Caco-2 (cell line): ENCODE measurements around the gene CCL1. TPM values are rescaled to one million over a fixed set of nuclear protein-coding genes. Genes with fewer than 3 reads are reported as not detected.

ENCODE experiments used
- BruUV-seq: library from RNA; stranded (reverse); fragments of 400-500 nt; replicated peaks from 2 replicates; lab custom pipeline; 2021; lab: Mats Ljungman, UMichigan
- CTCF ChIA-PET: fragments of 300-600 bp; sonication (Branson Sonifier 250); formaldehyde crosslinking; loops from one replicate; lab custom pipeline; 2022; ENCODE audit warnings: antibody characterized with exemption; lab: Charles Lee
- POLR2A ChIA-PET: fragments of 300-600 bp; sonication (Branson Sonifier 250); formaldehyde crosslinking; loops from one replicate; lab custom pipeline; 2022; ENCODE audit warnings: antibody characterized with exemption; lab: Charles Lee
- DNase-seq, 2 experiments: peaks; one replicate each; pipeline versions ENCODE4 v3.0.0 to v3.0.0-alpha.2; 2020 to 2022
- H3K27me3 ChIP-seq: replicated peaks from 2 replicates; pipeline ENCODE4 v1.6.0; 2011; ENCODE audit warnings: low read length; ENCODE audit not compliant: control insufficient read depth, insufficient read depth
- H3K36me3 ChIP-seq: 2 replicates; pipeline ENCODE4 v1.5.1; 2011; ENCODE audit warnings: low read length; ENCODE audit not compliant: control insufficient read depth, insufficient read depth
- H3K4me1 ChIP-seq: fragments of 250-450 bp; sonication (Bioruptor Pico); 2 replicates; pipeline ENCODE4 v1.5.1; 2020; ENCODE audit warnings: mild to moderate bottlenecking
- H3K4me3 ChIP-seq: 2 replicates; pipeline ENCODE4 v1.5.1; 2011; ENCODE audit warnings: low read depth, mild to moderate bottlenecking, control low read depth, low read length
- H3K9me3 ChIP-seq: fragments of 250-450 bp; sonication (Bioruptor Pico); 2 replicates; pipeline ENCODE4 v1.5.1; 2020; ENCODE audit warnings: mild to moderate bottlenecking, moderate library complexity
- H3K27ac Mint-ChIP-seq: one replicate; pipeline ENCODE4 v1.8.0; 2022; ENCODE audit warnings: mixed read lengths; ENCODE audit not compliant: unreplicated experiment
- H3K27me3 Mint-ChIP-seq: one replicate; pipeline ENCODE4 v1.8.0; 2022; ENCODE audit warnings: mixed read lengths; ENCODE audit not compliant: insufficient read depth, unreplicated experiment
- H3K36me3 Mint-ChIP-seq: one replicate; pipeline ENCODE4 v1.8.0; 2022; ENCODE audit warnings: mild to moderate bottlenecking, mixed read lengths; ENCODE audit not compliant: insufficient read depth, unreplicated experiment
- H3K4me1 Mint-ChIP-seq: one replicate; pipeline ENCODE4 v1.8.0; 2022; ENCODE audit warnings: low read depth, mixed read lengths; ENCODE audit not compliant: unreplicated experiment
- H3K4me3 Mint-ChIP-seq: one replicate; pipeline ENCODE4 v1.8.0; 2022; ENCODE audit warnings: mild to moderate bottlenecking, moderate library complexity, mixed read lengths; ENCODE audit not compliant: unreplicated experiment
- H3K9me3 Mint-ChIP-seq: one replicate; pipeline ENCODE4 v1.8.0; 2022; ENCODE audit warnings: mixed read lengths; ENCODE audit not compliant: unreplicated experiment
- intact Hi-C: fragments of 100-400 bp; cut with micrococcal nuclease; formaldehyde crosslinking; loops from one replicate; pipeline ENCODE4 v1.10.0; 2022; ENCODE audit not compliant: unreplicated experiment
- total RNA-seq: library from RNA; stranded (reverse); gene quantifications from 2 replicates; pipeline ENCODE4 v1.2.3, GENCODE V29; 2022
- TF ChIP-seq, protein P1 (sequence below), 2 experiments: fragments of 200-600 bp in 1 of 2; IDR thresholded peaks; 1 replicate in 1 of 2; 2 replicates in 1 of 2; pipeline versions ENCODE4 v1.5.1 to v1.8.0; 2011 to 2022; ENCODE audit warnings: antibody characterized with exemption in 1 of 2, control low read depth in 1 of 2, inconsistent platforms in 1 of 2, low read depth in 1 of 2, low read length in 1 of 2, mild to moderate bottlenecking in 1 of 2, moderate library complexity in 1 of 2; ENCODE audit not compliant: insufficient read depth in 1 of 2, severe bottlenecking in 1 of 2, unreplicated experiment in 1 of 2

CCL1 gene
- total RNA-seq, 1 experiment from 2014 or later, result not detected

DNA sequence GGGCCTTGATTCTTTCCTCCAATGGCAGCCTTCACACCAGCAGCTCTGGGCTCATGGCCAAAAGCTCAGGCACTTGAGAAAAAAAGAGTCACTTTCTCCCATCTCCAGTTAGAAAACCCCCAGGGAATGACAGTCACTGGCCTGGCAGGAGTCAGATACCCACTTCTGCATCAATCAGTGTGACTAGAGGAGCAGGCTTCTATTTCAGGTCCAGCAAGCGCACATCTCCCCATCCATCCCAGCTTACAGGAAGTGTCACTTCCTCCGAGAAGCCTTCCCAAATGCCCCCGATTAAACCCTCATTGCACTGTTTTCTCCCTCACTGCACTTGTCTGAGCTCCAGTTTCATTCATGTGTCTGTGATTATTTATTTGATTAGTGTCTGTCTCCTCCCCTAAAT is 30.4 kb upstream of the CCL1 start:
- Histone ChIP-seq H3K36me3 (no peaks in the 10 kb centered on the region), H3K27me3 (no peaks in the 10 kb centered on the region; the same call in none of the 2 replicates), H3K4me3 (no peak overlapping the region), H3K4me1 (no peaks in the 10 kb centered on the region), H3K9me3 (no peaks in the 10 kb centered on the region)
- Mint-ChIP-seq H3K27ac (no peak overlapping the region), H3K36me3 (no peaks in the 10 kb centered on the region), H3K4me1 (no peaks in the 10 kb centered on the region), H3K9me3 (no peaks in the 10 kb centered on the region), H3K4me3 (no peak overlapping the region), H3K27me3 (peaks cover 31% of the 10 kb centered on the region)
- intact Hi-C loops, result no loop called here
- no TSS peak for BruUV-seq
- CTCF ChIA-PET, result no interaction called here
- no peak for DNase-seq
- POLR2A ChIA-PET, result no interaction called here
- TF ChIP-seq, protein P1, sequence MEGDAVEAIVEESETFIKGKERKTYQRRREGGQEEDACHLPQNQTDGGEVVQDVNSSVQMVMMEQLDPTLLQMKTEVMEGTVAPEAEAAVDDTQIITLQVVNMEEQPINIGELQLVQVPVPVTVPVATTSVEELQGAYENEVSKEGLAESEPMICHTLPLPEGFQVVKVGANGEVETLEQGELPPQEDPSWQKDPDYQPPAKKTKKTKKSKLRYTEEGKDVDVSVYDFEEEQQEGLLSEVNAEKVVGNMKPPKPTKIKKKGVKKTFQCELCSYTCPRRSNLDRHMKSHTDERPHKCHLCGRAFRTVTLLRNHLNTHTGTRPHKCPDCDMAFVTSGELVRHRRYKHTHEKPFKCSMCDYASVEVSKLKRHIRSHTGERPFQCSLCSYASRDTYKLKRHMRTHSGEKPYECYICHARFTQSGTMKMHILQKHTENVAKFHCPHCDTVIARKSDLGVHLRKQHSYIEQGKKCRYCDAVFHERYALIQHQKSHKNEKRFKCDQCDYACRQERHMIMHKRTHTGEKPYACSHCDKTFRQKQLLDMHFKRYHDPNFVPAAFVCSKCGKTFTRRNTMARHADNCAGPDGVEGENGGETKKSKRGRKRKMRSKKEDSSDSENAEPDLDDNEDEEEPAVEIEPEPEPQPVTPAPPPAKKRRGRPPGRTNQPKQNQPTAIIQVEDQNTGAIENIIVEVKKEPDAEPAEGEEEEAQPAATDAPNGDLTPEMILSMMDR (IDR thresholded peaks at IDR 0.05; ENCODE audit: insufficient read depth in 1 of 2, low read depth in 1 of 2, low read length in 1 of 2, severe bottlenecking in 1 of 2, unreplicated experiment in 1 of 2), result no peak

DNA sequence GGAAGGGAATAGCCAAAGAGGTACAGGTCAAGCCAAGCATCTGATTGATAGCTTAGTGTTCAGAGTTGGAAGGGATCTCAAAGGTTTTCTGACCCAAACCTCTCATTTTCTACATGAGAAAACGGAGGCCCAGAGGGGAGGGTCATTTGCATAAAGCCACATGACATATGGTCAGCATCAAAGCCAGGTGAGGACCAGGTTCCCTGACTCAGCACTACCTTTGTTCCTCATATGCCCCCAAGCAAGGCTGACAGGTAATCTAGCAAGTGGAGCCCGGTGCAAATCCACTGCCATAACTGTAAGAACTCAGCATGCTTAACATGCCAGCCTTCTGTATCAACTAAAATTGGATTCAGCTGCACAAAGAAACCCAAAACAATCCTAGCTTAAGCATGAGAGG is 28.2 kb upstream of the CCL1 start:
- Histone ChIP-seq H3K36me3 (no peaks in the 10 kb centered on the region), H3K4me1 (no peaks in the 10 kb centered on the region), H3K27me3 (no peaks in the 10 kb centered on the region; the same call in none of the 2 replicates), H3K4me3 (no peak overlapping the region), H3K9me3 (no peaks in the 10 kb centered on the region)
- TF ChIP-seq, protein P1 (IDR thresholded peaks at IDR 0.05; ENCODE audit: insufficient read depth in 1 of 2, low read depth in 1 of 2, low read length in 1 of 2, severe bottlenecking in 1 of 2, unreplicated experiment in 1 of 2), result no peak
- DNase-seq, result no peak
- Mint-ChIP-seq H3K4me1 (no peaks in the 10 kb centered on the region), H3K9me3 (no peaks in the 10 kb centered on the region), H3K4me3 (no peak overlapping the region), H3K36me3 (no peaks in the 10 kb centered on the region), H3K27ac (no peak overlapping the region), H3K27me3 (peaks cover 28% of the 10 kb centered on the region)
- ChIA-PET POLR2A (no interaction called here), CTCF (no interaction called here)
- BruUV-seq, result no TSS peak
- intact Hi-C loops, result no loop called here

DNA sequence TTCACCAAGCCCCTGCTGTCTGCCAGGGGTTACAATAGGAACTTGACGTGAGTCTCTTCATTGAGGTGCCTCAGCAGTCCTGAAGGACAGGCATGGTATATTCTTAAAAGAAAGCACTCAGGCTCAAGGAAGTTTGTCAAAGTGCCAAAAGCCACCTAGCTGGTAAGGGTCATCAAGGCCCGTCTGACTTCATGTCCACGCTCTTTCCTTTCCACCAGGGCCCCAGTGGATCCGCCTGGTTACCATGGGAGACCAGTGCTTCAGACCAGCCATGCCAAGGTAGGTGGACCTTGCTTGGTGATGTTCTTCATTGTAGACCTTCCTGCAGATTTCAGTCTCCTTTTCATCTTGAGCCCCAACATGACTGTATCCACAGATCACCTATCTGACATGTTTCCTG is 27.6 kb upstream of the CCL1 start:
- no peak for DNase-seq
- Mint-ChIP-seq H3K36me3 (no peaks in the 10 kb centered on the region), H3K4me1 (no peaks in the 10 kb centered on the region), H3K4me3 (no peak overlapping the region), H3K9me3 (no peaks in the 10 kb centered on the region), H3K27me3 (peaks cover 29% of the 10 kb centered on the region), H3K27ac (no peak overlapping the region)
- H3K27me3 ChIP-seq, result no peaks in the 10 kb centered on the region; the same call in none of the 2 replicates
- H3K4me3 ChIP-seq, result no peak overlapping the region
- no TSS peak for BruUV-seq
- TF ChIP-seq, protein P1 (IDR thresholded peaks at IDR 0.05; ENCODE audit: insufficient read depth in 1 of 2, low read depth in 1 of 2, low read length in 1 of 2, severe bottlenecking in 1 of 2, unreplicated experiment in 1 of 2), result no peak
- H3K4me1 ChIP-seq, result no peaks in the 10 kb centered on the region
- H3K9me3 ChIP-seq, result no peaks in the 10 kb centered on the region
- intact Hi-C loops, result no loop called here
- POLR2A ChIA-PET, result no interaction called here
- CTCF ChIA-PET, result no interaction called here
- no peaks in the 10 kb centered on the region for H3K36me3 ChIP-seq
